DMS153 treated with DMSO at 0.1 percent for 48 hours (cell line): Measurements from ENCODE around the gene PHRF1.
"Not testable (repeated sequence)": the region's sequence is repeated elsewhere in the genome, so short reads cannot be mapped to it uniquely, and the experiment has no call there.

Experiments
- DNase-seq: peaks from one replicate; lab custom pipeline; 2025; ENCODE audit not compliant: unreplicated experiment; lab: John Stamatoyannopoulos, UW

The PHRF1 gene

GRCh38 chr11:626475-627307 lies 50.4 kb downstream of the PHRF1 start, which contains the start of gene SCT:
Gene SCT (minus strand): TSS chr11:627181. CDS start chr11:627143, 38 bp downstream.
- DNase-seq = no peak

DNA sequence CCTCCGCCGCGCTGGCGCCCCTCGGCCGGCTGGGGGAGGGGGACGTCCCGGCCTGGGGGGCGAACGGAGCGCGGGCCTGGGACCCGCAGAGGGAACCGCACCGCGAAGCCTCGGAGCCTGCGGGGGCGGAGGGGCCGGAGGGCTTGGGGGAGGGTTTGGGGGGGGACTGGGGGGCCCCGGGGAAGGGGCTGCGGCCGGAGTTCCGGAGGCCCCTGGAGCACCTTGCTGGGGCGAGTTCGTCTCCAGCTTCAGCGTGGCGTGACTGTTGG lies 51.0 kb downstream of the PHRF1 start:
- no peak for DNase-seq

DNA sequence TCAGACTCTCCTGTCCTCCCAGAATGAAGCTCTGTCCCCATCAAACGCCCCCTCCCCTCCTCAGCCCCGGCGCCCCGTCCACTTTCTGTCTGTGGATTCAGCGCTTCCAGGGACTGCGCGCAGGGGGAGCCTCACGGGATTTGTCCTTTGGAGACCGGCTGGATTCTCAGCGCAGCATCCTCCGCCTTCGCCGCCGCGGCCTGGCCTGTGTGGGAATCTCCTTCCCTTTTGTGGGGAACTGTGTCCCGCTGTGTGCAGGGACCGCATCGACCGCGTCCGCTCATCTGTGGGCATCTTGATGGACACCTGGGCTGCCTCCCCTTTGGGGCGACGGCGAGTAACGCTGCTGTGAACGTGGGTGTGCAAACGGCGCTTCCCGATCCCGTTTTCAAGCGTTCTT lies 51.8 kb downstream of the PHRF1 start:
- DNase-seq = no peak

GRCh38 chr11:629237-629583 lies 52.9 kb downstream of the PHRF1 start:
- DNase-seq = no peak

GRCh38 chr11:630871-631270 lies 54.6 kb downstream of the PHRF1 start:
- no peak for DNase-seq

- DNase-seq = no peak
Measured at GRCh38 chr11:635945-636510, 59.8 kb downstream of the PHRF1 start.

GRCh38 chr11:636511-637332 lies 60.5 kb downstream of the PHRF1 start, which contains the start of gene DRD4:
Gene DRD4 (plus strand): TSS chr11:637269. CDS start chr11:637305, 36 bp downstream.
- DNase-seq = no peak

- DNase-seq = no peak
Measured at GRCh38 chr11:637333-637592, 61.0 kb downstream of the PHRF1 start.

- no peak for DNase-seq
Measured at GRCh38 chr11:637593-638521, 61.6 kb downstream of the PHRF1 start.

DNA sequence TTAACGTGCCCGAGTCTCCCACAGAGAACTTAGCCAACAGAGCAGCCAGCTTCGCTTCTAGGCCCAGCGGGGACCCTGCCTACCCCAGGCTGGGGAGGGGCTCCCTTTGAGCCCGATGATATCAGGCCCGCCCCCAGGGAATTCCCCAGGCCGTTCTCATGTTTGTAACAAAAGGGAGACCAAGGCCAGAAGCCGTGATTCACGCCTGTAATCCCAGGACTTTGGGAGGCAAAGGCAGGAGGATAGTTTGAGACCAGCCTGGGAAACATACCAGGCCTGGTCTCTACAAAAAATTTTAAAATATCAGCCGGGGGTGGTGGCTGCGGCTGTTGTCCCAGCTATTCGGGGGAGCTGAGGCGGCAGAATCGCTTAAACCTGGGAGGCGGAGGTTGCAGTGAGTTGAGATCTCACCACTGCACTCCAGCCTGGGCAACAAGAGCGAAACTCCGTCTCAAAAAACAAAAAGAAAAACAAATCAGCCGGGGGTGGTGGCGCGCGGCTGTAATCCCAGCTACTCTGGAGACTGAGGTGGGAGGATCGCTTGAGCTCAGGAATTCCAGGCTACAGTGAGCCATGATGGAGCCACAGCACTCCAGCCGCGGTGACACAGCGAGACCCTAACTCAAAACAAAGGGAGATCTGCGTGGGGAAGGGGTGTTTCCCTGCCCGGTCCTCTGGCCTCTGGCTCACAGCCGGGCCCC lies 62.5 kb downstream of the PHRF1 start:
- DNase-seq = no peak

DNA sequence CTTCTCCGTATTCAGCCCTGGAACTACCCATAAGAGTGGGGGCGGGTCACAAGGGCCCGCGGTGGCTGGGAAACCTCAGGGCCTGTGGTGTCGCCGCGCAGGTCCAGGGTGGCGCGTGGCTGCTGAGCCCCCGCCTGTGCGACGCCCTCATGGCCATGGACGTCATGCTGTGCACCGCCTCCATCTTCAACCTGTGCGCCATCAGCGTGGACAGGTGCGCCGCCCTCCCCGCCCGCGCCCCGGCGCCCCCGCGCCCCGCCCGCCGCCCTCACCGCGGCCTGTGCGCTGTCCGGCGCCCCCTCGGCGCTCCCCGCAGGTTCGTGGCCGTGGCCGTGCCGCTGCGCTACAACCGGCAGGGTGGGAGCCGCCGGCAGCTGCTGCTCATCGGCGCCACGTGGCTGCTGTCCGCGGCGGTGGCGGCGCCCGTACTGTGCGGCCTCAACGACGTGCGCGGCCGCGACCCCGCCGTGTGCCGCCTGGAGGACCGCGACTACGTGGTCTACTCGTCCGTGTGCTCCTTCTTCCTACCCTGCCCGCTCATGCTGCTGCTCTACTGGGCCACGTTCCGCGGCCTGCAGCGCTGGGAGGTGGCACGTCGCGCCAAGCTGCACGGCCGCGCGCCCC lies 63.2 kb downstream of the PHRF1 start:
- DNase-seq = no peak

DNA sequence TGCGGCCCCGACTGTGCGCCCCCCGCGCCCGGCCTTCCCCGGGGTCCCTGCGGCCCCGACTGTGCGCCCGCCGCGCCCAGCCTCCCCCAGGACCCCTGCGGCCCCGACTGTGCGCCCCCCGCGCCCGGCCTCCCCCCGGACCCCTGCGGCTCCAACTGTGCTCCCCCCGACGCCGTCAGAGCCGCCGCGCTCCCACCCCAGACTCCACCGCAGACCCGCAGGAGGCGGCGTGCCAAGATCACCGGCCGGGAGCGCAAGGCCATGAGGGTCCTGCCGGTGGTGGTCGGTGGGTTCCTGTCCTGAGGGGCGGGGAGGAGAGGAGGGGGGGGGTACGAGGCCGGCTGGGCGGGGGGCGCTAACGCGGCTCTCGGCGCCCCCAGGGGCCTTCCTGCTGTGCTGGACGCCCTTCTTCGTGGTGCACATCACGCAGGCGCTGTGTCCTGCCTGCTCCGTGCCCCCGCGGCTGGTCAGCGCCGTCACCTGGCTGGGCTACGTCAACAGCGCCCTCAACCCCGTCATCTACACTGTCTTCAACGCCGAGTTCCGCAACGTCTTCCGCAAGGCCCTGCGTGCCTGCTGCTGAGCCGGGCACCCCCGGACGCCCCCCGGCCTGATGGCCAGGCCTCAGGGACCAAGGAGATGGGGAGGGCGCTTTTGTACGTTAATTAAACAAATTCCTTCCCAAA lies 63.9 kb downstream of the PHRF1 start:
- no peak for DNase-seq

- DNase-seq = no peak
Measured at GRCh38 chr11:641806-642370, 65.6 kb downstream of the PHRF1 start.

DNA sequence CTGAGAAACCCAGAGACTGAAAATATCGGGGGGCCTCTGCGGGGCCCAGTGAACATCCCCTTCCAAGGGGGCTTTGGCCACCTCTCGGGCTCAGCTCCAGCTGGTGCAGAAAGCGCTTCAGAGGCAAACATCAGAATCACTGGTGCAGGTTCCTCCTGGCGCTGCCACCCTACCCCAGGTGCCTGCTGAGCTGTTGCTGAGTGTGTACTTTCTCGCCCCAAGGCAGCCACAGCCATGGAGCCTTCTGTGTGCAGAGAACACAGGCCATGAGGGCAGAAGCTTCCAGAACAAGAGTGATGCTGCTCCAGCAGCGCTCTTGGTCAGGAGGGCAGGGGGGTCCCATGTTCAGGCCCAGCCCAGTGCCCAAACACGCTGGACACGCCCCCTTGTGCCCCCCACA lies 67.1 kb downstream of the PHRF1 start:
- DNase-seq = no peak

- no peak for DNase-seq
Measured at GRCh38 chr11:643849-644738, 67.8 kb downstream of the PHRF1 start.

DNA sequence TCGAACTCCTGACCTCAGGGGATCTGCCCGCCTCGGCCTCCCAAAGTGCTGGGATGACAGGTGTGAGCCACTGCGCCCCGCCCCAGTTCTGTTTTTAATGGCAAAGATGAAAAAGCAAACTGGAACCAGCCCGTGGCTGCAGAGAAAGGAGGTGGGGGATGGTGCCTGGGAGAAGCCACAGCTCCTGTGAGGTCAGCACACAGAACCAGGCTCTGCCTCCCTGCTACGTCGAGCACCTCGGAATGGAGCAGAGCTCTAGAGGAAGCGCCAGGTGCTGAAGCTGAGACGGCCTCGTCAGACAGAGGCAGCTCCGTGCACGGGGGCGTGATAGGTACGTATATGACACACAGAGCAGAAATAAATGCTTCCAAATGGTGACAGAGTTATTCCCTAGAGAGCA lies 69.3 kb downstream of the PHRF1 start:
- no peak for DNase-seq

GRCh38 chr11:646214-646613 lies 69.9 kb downstream of the PHRF1 start:
- DNase-seq = no peak

- DNase-seq = not testable (repeated sequence)
Measured at GRCh38 chr11:647672-648158, 71.4 kb downstream of the PHRF1 start.
